ENCODE results near the gene CLSTN3. TPM values are rescaled to one million over a fixed set of nuclear protein-coding genes. Genes with fewer than 3 reads are reported as not detected.

CLSTN3 gene
- total RNA-seq, 1 donor from 2014 or later: 132 TPM

GRCh38 chr12:7205091-7205490 is 74.9 kb downstream of the CLSTN3 start:
- Histone ChIP-seq H3K9me3 (no peaks in the 10 kb centered on the region), H3K27me3 (no peaks in the 10 kb centered on the region), H3K27ac (no peak overlapping the region), H3K36me3 (peaks cover 57 to 84% of the 10 kb centered on the region in 2 donors), H3K4me3 (no peak overlapping the region), H3K4me1 (no peaks in the 10 kb centered on the region)
- TF ChIP-seq, protein P1, sequence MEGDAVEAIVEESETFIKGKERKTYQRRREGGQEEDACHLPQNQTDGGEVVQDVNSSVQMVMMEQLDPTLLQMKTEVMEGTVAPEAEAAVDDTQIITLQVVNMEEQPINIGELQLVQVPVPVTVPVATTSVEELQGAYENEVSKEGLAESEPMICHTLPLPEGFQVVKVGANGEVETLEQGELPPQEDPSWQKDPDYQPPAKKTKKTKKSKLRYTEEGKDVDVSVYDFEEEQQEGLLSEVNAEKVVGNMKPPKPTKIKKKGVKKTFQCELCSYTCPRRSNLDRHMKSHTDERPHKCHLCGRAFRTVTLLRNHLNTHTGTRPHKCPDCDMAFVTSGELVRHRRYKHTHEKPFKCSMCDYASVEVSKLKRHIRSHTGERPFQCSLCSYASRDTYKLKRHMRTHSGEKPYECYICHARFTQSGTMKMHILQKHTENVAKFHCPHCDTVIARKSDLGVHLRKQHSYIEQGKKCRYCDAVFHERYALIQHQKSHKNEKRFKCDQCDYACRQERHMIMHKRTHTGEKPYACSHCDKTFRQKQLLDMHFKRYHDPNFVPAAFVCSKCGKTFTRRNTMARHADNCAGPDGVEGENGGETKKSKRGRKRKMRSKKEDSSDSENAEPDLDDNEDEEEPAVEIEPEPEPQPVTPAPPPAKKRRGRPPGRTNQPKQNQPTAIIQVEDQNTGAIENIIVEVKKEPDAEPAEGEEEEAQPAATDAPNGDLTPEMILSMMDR (IDR thresholded peaks at IDR 0.05): no peak
- no peak for DNase-seq (ENCODE audit: low spot score in 2 of 2)
- intact Hi-C loops (cut with DNase I): no loop called here

GRCh38 chr12:7206691-7207090 is 76.5 kb downstream of the CLSTN3 start:
- intact Hi-C loops (cut with DNase I): no loop called here
- H3K9me3 ChIP-seq: peaks cover 0 to 6% of the 10 kb centered on the region in 2 donors
- TF ChIP-seq, protein P1 (IDR thresholded peaks at IDR 0.05): no peak
- no peaks in the 10 kb centered on the region for H3K27me3 ChIP-seq
- DNase-seq (ENCODE audit: low spot score in 2 of 2): no peak
- peaks cover 64 to 92% of the 10 kb centered on the region in 2 donors for H3K36me3 ChIP-seq
- no peaks in the 10 kb centered on the region for H3K4me1 ChIP-seq
- no peak overlapping the region for H3K4me3 ChIP-seq
- no peak overlapping the region for H3K27ac ChIP-seq

DNA sequence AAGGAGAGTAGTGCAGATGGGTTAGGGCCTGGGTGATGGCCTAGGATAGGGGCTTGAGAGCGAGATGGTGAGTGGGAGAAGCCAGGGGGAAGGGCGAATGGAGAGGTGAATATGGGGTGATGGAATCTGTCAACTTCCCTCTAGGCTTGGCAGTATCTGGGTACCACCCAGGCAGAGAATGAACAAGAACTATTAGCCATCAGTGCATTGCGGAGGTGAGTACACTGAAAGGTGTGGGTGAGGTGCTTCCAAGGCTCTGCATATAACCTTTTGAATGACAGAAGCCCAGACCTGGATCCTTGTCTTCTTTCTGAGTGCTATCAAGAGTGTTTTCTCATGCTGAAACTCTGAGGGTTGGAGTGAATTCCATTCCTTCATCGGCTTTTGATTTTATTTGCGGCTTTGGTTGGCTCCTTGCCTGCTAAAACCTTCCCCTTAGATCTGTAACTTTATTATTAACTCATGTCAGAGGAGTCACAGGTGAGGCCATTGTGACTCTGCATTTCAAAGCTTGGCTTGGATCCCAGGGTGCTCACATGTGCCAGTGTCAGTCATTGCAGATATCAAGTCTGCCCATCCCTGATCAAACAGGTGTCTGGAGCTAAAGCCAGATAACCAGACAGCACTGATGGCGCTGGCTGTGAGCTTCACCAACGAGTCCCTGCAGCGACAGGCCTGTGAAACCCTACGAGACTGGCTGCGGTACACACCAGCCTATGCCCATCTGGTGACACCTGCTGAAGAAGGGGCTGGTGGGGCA is 77.9 kb downstream of the CLSTN3 start:
- peaks cover 55 to 86% of the 10 kb centered on the region in 2 donors for H3K36me3 ChIP-seq
- no peak overlapping the region for H3K4me3 ChIP-seq
- H3K27me3 ChIP-seq: no peaks in the 10 kb centered on the region
- DNase-seq (ENCODE audit: low spot score in 2 of 2): no peak
- TF ChIP-seq, protein P1 (IDR thresholded peaks at IDR 0.05): no peak
- peaks cover 4 to 12% of the 10 kb centered on the region in 2 donors for H3K9me3 ChIP-seq
- H3K27ac ChIP-seq: no peak overlapping the region
- intact Hi-C loops (cut with DNase I): no loop called here
- no peaks in the 10 kb centered on the region for H3K4me1 ChIP-seq

Other genes with a start within 250 kb of the CLSTN3 start
- 6.6 TPM for gene LRRC23, start 225.5 kb upstream of the CLSTN3 start, total RNA-seq
- 30.3 TPM for gene ENO2, start 215.8 kb upstream of the CLSTN3 start, total RNA-seq
- gene ATN1, start 202.4 kb upstream of the CLSTN3 start, total RNA-seq: 207 TPM
- not detected for gene RNU7-1, start 186.6 kb upstream of the CLSTN3 start, total RNA-seq
- gene C12orf57, start 186.3 kb upstream of the CLSTN3 start, total RNA-seq: 558 TPM
- 1.7 TPM for gene PTPN6, start 179.0 kb upstream of the CLSTN3 start, total RNA-seq
- gene PHB2, start 159.7 kb upstream of the CLSTN3 start, total RNA-seq: 85.5 TPM
- 37.4 TPM for gene EMG1, start 159.5 kb upstream of the CLSTN3 start, total RNA-seq
- gene LPCAT3, start 111.9 kb upstream of the CLSTN3 start, total RNA-seq: 23.0 TPM
- 273 TPM for gene C1S, start 69.7 kb upstream of the CLSTN3 start, total RNA-seq
- gene C1R, start 37.9 kb upstream of the CLSTN3 start, total RNA-seq: 1,046 TPM
- gene C1RL, start 21.2 kb upstream of the CLSTN3 start, total RNA-seq: 196 TPM
- gene RBP5, start 1.5 kb upstream of the CLSTN3 start, total RNA-seq: 0.96 TPM
- 61.7 TPM for gene PEX5, start 59.3 kb downstream of the CLSTN3 start, total RNA-seq
- gene ACSM4, start 173.7 kb downstream of the CLSTN3 start, total RNA-seq: not detected

Data from ascending aorta (tissue), 2 donors.